ENCODE results near the gene ALDOA.

Gene ALDOA

DNA sequence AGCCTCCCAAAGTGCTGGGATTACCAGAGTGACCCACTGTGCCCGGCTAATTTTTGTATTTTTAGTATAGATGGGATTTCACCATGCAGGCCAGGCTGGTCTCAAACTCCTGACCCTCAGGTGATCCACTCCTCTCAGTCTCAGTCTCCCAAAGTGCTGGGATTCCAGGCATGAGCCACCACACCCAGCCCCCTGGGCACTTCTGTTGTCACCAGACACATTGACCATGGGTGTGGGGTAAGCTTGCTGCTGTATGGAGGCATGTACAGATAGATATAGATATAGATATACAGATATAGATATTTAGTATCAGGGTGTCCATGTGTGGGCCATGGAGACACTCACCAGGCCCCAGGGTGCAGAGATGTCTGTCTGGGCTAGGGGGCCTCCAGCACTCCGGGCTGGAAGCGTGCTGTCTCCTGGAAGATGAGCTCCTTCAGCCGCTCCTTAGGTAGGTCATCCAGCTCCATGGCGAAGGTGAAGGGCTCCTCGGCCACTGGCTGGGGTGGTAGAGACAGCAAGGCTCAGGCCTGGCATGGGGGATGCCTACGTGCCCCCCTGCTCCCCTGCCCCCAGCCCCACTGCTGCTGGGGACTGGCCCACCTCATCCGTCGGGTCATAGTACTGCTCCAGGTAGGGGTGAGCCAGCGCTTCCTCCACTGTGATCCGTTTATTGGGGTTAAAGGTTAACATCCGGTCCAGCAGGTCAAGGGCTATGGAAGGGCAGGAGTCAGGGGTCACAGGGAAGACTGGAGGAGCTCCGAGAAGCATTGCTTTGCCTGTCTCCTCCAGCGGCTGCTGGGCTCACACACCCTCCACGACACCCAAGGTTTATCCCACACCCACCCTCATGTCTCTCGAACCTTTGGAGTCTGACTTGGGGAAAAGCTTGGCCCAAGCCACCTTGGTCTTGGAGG, 51.0 kb downstream of the ALDOA start:
- ATAC-seq (no peak), DNase-seq (no peak)

DNA sequence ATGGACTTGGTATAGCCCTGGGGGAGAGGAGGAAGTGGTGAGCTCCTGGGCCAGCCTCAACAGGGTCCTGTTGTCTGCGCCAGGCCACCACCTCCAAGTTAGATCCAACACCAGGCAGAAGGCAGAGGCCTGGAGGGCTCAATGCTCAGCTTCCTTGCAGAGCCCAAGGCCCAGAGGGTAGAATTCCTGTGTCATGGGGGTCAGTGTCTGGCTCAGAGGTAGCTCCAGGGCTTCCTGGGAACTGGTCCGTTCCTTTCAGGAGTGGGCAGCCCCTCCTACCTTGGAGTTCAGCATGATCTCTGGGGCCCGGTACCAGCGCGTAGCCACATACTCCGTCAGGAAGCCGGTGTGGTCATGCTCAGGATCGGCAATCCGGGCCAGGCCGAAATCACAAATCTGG, 52.2 kb downstream of the ALDOA start:
- no peak for DNase-seq

DNA sequence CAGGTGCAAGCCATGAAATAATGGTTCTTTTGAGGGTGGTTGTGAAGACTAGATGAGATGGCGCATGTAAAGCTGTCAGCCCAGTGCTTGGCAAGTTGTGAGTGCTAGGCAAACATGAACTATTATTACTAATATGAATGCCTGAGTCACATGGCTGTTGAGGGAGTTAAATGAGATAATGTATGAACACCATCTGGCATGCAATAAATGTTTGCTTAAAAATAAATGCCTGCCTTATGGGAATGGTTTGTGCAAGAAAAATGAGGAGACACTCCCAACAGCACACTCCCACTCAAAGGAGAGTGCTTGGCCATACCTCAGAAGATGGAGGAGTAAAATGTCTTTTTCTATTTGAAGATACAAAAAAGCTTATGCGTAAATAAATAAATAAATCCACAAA, 53.9 kb downstream of the ALDOA start:
- DNase-seq = no peak
- no peak for ATAC-seq

More for the DNA sequence above, 52.2 kb downstream of the ALDOA start:
- no peak for ATAC-seq
